Spinal cord (tissue), 10 donors: ENCODE data around the gene COX6A1. TPM values are rescaled to one million over a fixed set of nuclear protein-coding genes. Genes with fewer than 3 reads are reported as not detected.
"Not testable (repeated sequence)": the region's sequence is repeated elsewhere in the genome, so short reads cannot be mapped to it uniquely, and the experiment has no call there.

Experiments used
- DNase-seq, 6 donors: peaks; one replicate each; pipeline versions ENCODE4 v3.0.0 to v3.0.0-alpha.2; 2013 to 2015; ENCODE audit warnings: low spot score in 6 of 6, low read depth in 4 of 6
- H3K27ac ChIP-seq: one replicate; pipeline ENCODE4 v1.5.1; 2013; ENCODE audit warnings: low read depth, low read length, control low read depth
- H3K27me3 ChIP-seq: one replicate; pipeline ENCODE4 v1.6.1; 2013; ENCODE audit warnings: low read length; ENCODE audit not compliant: control insufficient read depth, insufficient read depth
- H3K36me3 ChIP-seq: one replicate; pipeline ENCODE4 v1.6.1; 2013; ENCODE audit warnings: low read length; ENCODE audit not compliant: control insufficient read depth, insufficient read depth
- H3K4me1 ChIP-seq: one replicate; pipeline ENCODE4 v1.6.1; 2013; ENCODE audit warnings: low read length; ENCODE audit not compliant: control insufficient read depth, insufficient read depth
- H3K4me3 ChIP-seq: one replicate; pipeline ENCODE4 v1.5.1; 2013; ENCODE audit warnings: low read depth, low read length, control low read depth
- H3K9me3 ChIP-seq: one replicate; pipeline ENCODE4 v1.6.1; 2013; ENCODE audit warnings: low read length; ENCODE audit not compliant: control insufficient read depth, insufficient read depth
- WGBS: methylation state at CpG from one replicate; pipeline ENCODE4 v1.1.5; 2013; ENCODE audit warnings: missing lambda C conversion rate; ENCODE audit not compliant: insufficient coverage; 5-methylcytosine and 5-hydroxymethylcytosine counted together
- polyA plus RNA-seq, 2 donors: library from polyadenylated mRNA; unstranded; fragments of 120-200 nt; gene quantifications; one replicate each; pipeline ENCODE4 v1.2.1, GENCODE V29; 2013; ENCODE audit not compliant: insufficient read length in 2 of 2
- total RNA-seq, 2 donors: library from RNA; depleted of rRNA in 1 of 2; stranded (reverse); fragments of 120-200 nt in 1 of 2; fragments of >200 nt in 1 of 2; gene quantifications; one replicate each; pipeline versions ENCODE4 v1.2.3 to v1.2.4, GENCODE V29; 2013 to 2014
- donor health status: healthy.

Gene COX6A1
- total and polyA plus RNA-seq, 4 donors: 395 to 731 (median 641) TPM

DNA sequence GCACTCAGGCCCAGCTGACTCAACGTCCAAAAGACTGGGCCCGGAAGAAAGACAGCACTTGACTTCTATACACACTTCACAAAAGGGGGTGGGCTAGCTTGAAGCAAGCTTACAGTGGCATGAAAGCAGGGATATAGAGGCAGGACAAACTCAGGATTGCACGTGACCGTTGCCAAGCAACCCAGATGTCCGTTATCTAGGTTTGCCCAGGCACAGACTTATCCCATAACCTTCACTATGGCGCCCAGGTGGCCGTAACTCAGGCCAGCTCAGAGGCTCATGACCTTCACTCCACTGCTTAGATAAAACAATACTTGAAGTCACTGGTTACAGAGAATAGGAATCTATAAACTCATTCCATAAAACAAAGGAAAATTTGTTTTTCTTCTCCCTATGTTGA, 49.6 kb downstream of the COX6A1 start:
- not testable (repeated sequence) for H3K9me3 ChIP-seq, H3K27ac ChIP-seq, DNase-seq, H3K4me3 ChIP-seq, H3K27me3 ChIP-seq, H3K4me1 ChIP-seq
- H3K36me3 ChIP-seq: peaks cover 23% of the 10 kb centered on the region
- WGBS: 44% methylated on average over 5 of the region's 7 CpGs

DNA sequence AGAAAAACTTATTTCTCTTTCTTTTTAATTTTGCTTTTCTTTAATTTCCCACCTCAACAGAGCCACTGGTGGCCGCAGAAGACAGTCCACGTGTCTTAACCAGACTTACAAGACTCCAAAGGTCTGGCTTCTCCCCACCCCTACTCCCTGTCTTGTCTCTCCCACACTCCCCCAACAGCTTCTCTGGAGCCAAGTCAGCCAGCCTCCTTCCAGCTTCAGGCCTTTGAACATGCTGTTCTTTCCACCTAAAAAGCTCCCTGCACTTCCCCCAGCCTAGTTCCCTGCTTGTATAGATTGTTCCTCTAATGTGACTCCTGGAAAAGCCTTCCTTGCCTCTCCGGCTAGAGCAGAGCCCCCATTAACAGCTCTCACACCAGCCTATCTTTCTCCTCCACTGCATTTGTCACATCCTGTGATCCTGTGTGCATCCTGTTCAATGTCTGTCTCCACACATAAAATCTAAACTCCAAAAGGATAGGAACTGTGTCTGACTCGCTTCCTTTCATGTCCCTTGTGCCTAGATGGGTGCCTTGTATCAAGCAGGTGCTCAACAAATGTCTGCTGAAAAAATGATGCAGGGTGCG, 50.2 kb downstream of the COX6A1 start:
- Histone ChIP-seq H3K36me3 (peaks cover 17% of the 10 kb centered on the region), H3K9me3 (no peaks in the 10 kb centered on the region), H3K27me3 (no peaks in the 10 kb centered on the region), H3K4me1 (peaks cover 6% of the 10 kb centered on the region), H3K27ac (no peak overlapping the region), H3K4me3 (no peak overlapping the region)
- DNase-seq: no peak
- WGBS: 64% methylated on average over 3 of the region's 5 CpGs

GRCh38 chr12:120489018-120489417, 51.1 kb downstream of the COX6A1 start:
- Histone ChIP-seq H3K27ac (no peak overlapping the region), H3K9me3 (no peaks in the 10 kb centered on the region), H3K36me3 (peaks cover 17% of the 10 kb centered on the region), H3K4me3 (no peak overlapping the region), H3K27me3 (no peaks in the 10 kb centered on the region), H3K4me1 (peaks cover 6% of the 10 kb centered on the region)
- DNase-seq: peak in 1 of 6 donors; percentile 44
- WGBS: 96% methylated on average over 4 of the region's 4 CpGs

- 94% methylated on average over 3 of the region's 5 CpGs for WGBS
- H3K4me1 ChIP-seq: peaks cover 6% of the 10 kb centered on the region
- DNase-seq: no peak
- H3K27ac ChIP-seq: no peak overlapping the region
- H3K36me3 ChIP-seq: peaks cover 17% of the 10 kb centered on the region
- H3K9me3 ChIP-seq: no peaks in the 10 kb centered on the region
- no peaks in the 10 kb centered on the region for H3K27me3 ChIP-seq
- H3K4me3 ChIP-seq: no peak overlapping the region
Observed at GRCh38 chr12:120490325-120490724, 52.4 kb downstream of the COX6A1 start.

Other genes starting within 250 kb of the COX6A1 start
- 10 to 100 TPM; 49.1 to 53.4 TPM for gene GCN1, start 243.4 kb upstream of the COX6A1 start, total RNA-seq
- 10 to 100 TPM; 39.2 to 49.4 TPM for gene GCN1, start 243.4 kb upstream of the COX6A1 start, polyA plus RNA-seq
- 1,000 to 10,000 TPM; 1,051 to 2,296 TPM for gene RPLP0, start 237.0 kb upstream of the COX6A1 start, total RNA-seq
- 1,000 to 10,000 TPM; 1,679 to 1,843 TPM for gene RPLP0, start 237.0 kb upstream of the COX6A1 start, polyA plus RNA-seq
- gene PXN, start 172.4 kb upstream of the COX6A1 start, total RNA-seq: 10 to 100 TPM; 17.3 to 26.7 TPM
- gene PXN, start 172.4 kb upstream of the COX6A1 start, polyA plus RNA-seq: 10 to 100 TPM; 45.4 to 62.2 TPM
- 1,000 to 10,000 TPM in 1 of 2 donors, under 1 TPM in 1; under 0.01 to 2,197 TPM for gene RNU4-2, start 146.2 kb upstream of the COX6A1 start, total RNA-seq
- 1 to 10 TPM in 1 of 2 donors, not detected in 1; 2.2 TPM for gene RNU4-2, start 146.2 kb upstream of the COX6A1 start, polyA plus RNA-seq
- gene RNU4-1, start 144.9 kb upstream of the COX6A1 start, total RNA-seq: 100 to 1,000 TPM in 1 of 2 donors, under 1 TPM in 1; under 0.01 to 872 TPM
- not detected for gene RNU4-1, start 144.9 kb upstream of the COX6A1 start, polyA plus RNA-seq
- gene SIRT4, start 135.8 kb upstream of the COX6A1 start, total RNA-seq: 1 to 10 TPM; 4.7 to 5.1 TPM
- 1 to 10 TPM; 5.6 to 5.9 TPM for gene SIRT4, start 135.8 kb upstream of the COX6A1 start, polyA plus RNA-seq
- under 1 TPM; 0.59 to 0.72 TPM for gene PLA2G1B, start 110.3 kb upstream of the COX6A1 start, total RNA-seq
- gene PLA2G1B, start 110.3 kb upstream of the COX6A1 start, polyA plus RNA-seq: not detected
- 10 to 100 TPM in 1 of 2 donors, 1 to 10 TPM in 1; 4.3 to 10.7 TPM for gene MSI1, start 68.9 kb upstream of the COX6A1 start, total RNA-seq
- gene MSI1, start 68.9 kb upstream of the COX6A1 start, polyA plus RNA-seq: 10 to 100 TPM; 64.8 to 68.6 TPM
- 10 to 100 TPM; 10.8 to 21.5 TPM for gene TRIAP1, start 8.3 kb downstream of the COX6A1 start, total RNA-seq
- 10 to 100 TPM; 25.7 to 29.3 TPM for gene TRIAP1, start 8.3 kb downstream of the COX6A1 start, polyA plus RNA-seq
- 10 to 100 TPM; 38.2 to 39.1 TPM for gene GATC, start 8.3 kb downstream of the COX6A1 start, total RNA-seq
- gene GATC, start 8.3 kb downstream of the COX6A1 start, polyA plus RNA-seq: 10 to 100 TPM; 22.7 to 33.3 TPM
- gene SRSF9, start 31.6 kb downstream of the COX6A1 start, total RNA-seq: 100 to 1,000 TPM in 1 of 2 donors, 10 to 100 TPM in 1; 88.9 to 143 TPM
- 100 to 1,000 TPM; 195 to 221 TPM for gene SRSF9, start 31.6 kb downstream of the COX6A1 start, polyA plus RNA-seq
- 100 to 1,000 TPM; 357 to 390 TPM for gene DYNLL1, start 58.0 kb downstream of the COX6A1 start, total RNA-seq
- gene DYNLL1, start 58.0 kb downstream of the COX6A1 start, polyA plus RNA-seq: 100 to 1,000 TPM; 791 to 871 TPM
- 10 to 100 TPM; 32.3 to 44.7 TPM for gene COQ5, start 91.0 kb downstream of the COX6A1 start, total RNA-seq
- 10 to 100 TPM; 40.6 to 41.4 TPM for gene COQ5, start 91.0 kb downstream of the COX6A1 start, polyA plus RNA-seq
- gene RNF10, start 96.2 kb downstream of the COX6A1 start, total RNA-seq: 100 to 1,000 TPM; 102 to 127 TPM
- gene RNF10, start 96.2 kb downstream of the COX6A1 start, polyA plus RNA-seq: 100 to 1,000 TPM; 225 to 226 TPM
- gene POP5, start 143.3 kb downstream of the COX6A1 start, total RNA-seq: 10 to 100 TPM; 24.1 to 56.4 TPM
- gene POP5, start 143.3 kb downstream of the COX6A1 start, polyA plus RNA-seq: 10 to 100 TPM; 56.4 to 61.5 TPM
- gene CABP1, start 202.5 kb downstream of the COX6A1 start, total RNA-seq: 1 to 10 TPM; 3.5 to 6.8 TPM
- 10 to 100 TPM; 26.1 to 30.2 TPM for gene CABP1, start 202.5 kb downstream of the COX6A1 start, polyA plus RNA-seq
- 100 to 1,000 TPM in 1 of 2 donors, 10 to 100 TPM in 1; 75.9 to 104 TPM for gene MLEC, start 249.0 kb downstream of the COX6A1 start, total RNA-seq
- gene MLEC, start 249.0 kb downstream of the COX6A1 start, polyA plus RNA-seq: 10 to 100 TPM; 96.0 to 98.0 TPM